IPS-18c (cell line): ENCODE measurements around the gene RXFP2.

Experiments
- H3K4me3 ChIP-seq: 2 replicates; pipeline ENCODE4 v1.7.0; 2013; ENCODE audit warnings: low read depth, mild to moderate bottlenecking, low read length, moderate library complexity; ENCODE audit not compliant: insufficient read depth
- H3K9me3 ChIP-seq: one replicate; pipeline ENCODE4 v1.6.1; 2013; ENCODE audit warnings: mild to moderate bottlenecking, low read length, moderate library complexity; ENCODE audit not compliant: control insufficient read depth, insufficient read depth

Gene RXFP2

GRCh38 chr13:31761951-31762350, 22.6 kb downstream of the RXFP2 start:
- H3K4me3 ChIP-seq: no peak overlapping the region
- no peaks in the 10 kb centered on the region for H3K9me3 ChIP-seq

- no peaks in the 10 kb centered on the region for H3K9me3 ChIP-seq
- H3K4me3 ChIP-seq: no peak overlapping the region
Observed at GRCh38 chr13:31764556-31764955, 25.2 kb downstream of the RXFP2 start.

- no peaks in the 10 kb centered on the region for H3K9me3 ChIP-seq
- H3K4me3 ChIP-seq: no peak overlapping the region
Observed at GRCh38 chr13:31765138-31765785, 25.9 kb downstream of the RXFP2 start.

- Histone ChIP-seq H3K4me3 (no peak overlapping the region), H3K9me3 (no peaks in the 10 kb centered on the region)
Observed at GRCh38 chr13:31767175-31767900, 28.0 kb downstream of the RXFP2 start.

- no peak overlapping the region for H3K4me3 ChIP-seq
Observed at GRCh38 chr13:31768351-31768750, 29.0 kb downstream of the RXFP2 start.

GRCh38 chr13:31769575-31769974, 30.2 kb downstream of the RXFP2 start:
- Histone ChIP-seq H3K4me3 (no peak overlapping the region), H3K9me3 (no peaks in the 10 kb centered on the region)

More at GRCh38 chr13:31768351-31768750, 29.0 kb downstream of the RXFP2 start:
- no peaks in the 10 kb centered on the region for H3K9me3 ChIP-seq

- Histone ChIP-seq H3K9me3 (no peaks in the 10 kb centered on the region), H3K4me3 (no peak overlapping the region)
Observed at GRCh38 chr13:31772231-31772630, 32.9 kb downstream of the RXFP2 start.

GRCh38 chr13:31773538-31773937, 34.2 kb downstream of the RXFP2 start:
- H3K9me3 ChIP-seq: no peaks in the 10 kb centered on the region
- H3K4me3 ChIP-seq: no peak overlapping the region

GRCh38 chr13:31774186-31774750, 34.9 kb downstream of the RXFP2 start:
- Histone ChIP-seq H3K4me3 (no peak overlapping the region), H3K9me3 (no peaks in the 10 kb centered on the region)

- H3K9me3 ChIP-seq: no peaks in the 10 kb centered on the region
- H3K4me3 ChIP-seq: no peak overlapping the region
Observed at GRCh38 chr13:31775148-31775547, 35.8 kb downstream of the RXFP2 start.

- Histone ChIP-seq H3K4me3 (no peak overlapping the region), H3K9me3 (no peaks in the 10 kb centered on the region)
Observed at GRCh38 chr13:31775686-31776085, 36.4 kb downstream of the RXFP2 start.

- H3K4me3 ChIP-seq: no peak overlapping the region
- no peaks in the 10 kb centered on the region for H3K9me3 ChIP-seq
Observed at GRCh38 chr13:31781064-31781463, 41.7 kb downstream of the RXFP2 start.

- Histone ChIP-seq H3K4me3 (no peak overlapping the region), H3K9me3 (no peaks in the 10 kb centered on the region)
Observed at GRCh38 chr13:31786011-31786410, 46.7 kb downstream of the RXFP2 start.

- no peak overlapping the region for H3K4me3 ChIP-seq
- H3K9me3 ChIP-seq: no peaks in the 10 kb centered on the region
Observed at GRCh38 chr13:31790992-31791391, 51.7 kb downstream of the RXFP2 start.

GRCh38 chr13:31793246-31793645, 53.9 kb downstream of the RXFP2 start:
- H3K4me3 ChIP-seq: no peak overlapping the region
- H3K9me3 ChIP-seq: no peaks in the 10 kb centered on the region

- no peak overlapping the region for H3K4me3 ChIP-seq
- H3K9me3 ChIP-seq: no peaks in the 10 kb centered on the region
Observed at GRCh38 chr13:31794452-31794851, 55.1 kb downstream of the RXFP2 start.

GRCh38 chr13:31797154-31797775, 57.9 kb downstream of the RXFP2 start:
- no peaks in the 10 kb centered on the region for H3K9me3 ChIP-seq
- H3K4me3 ChIP-seq: no peak overlapping the region

GRCh38 chr13:31798189-31798588, 58.9 kb downstream of the RXFP2 start:
- H3K9me3 ChIP-seq: no peaks in the 10 kb centered on the region

More at GRCh38 chr13:31798189-31798588, 58.9 kb downstream of the RXFP2 start:
- H3K4me3 ChIP-seq: no peak overlapping the region
